H54 (cell line): ENCODE data around the gene MYO10.
A peak's percentile ranks its signal among the peaks of the same experiment; 100 is the strongest.

ENCODE experiments used
- DNase-seq: peaks from one replicate; pipeline ENCODE4 v3.0.0; 2011; ENCODE audit warnings: low spot score, mixed read lengths; ENCODE audit not compliant: insufficient read length
- FAIRE-seq: peaks from 3 replicates; lab custom pipeline; 2011; peaks lifted over from hg19 to GRCh38; lab: Jason Lieb, UNC
- POLR2A ChIP-seq: IDR thresholded peaks from 2 replicates; pipeline ENCODE4 v1.6.1; 2011; ENCODE audit warnings: low read depth, mild to moderate bottlenecking, low read length

The MYO10 gene

GRCh38 chr5:16712620-16713019 is 223.5 kb downstream of the MYO10 start:
- no peak for DNase-seq
- no peak for FAIRE-seq
- TF ChIP-seq POLR2A, result no peak

GRCh38 chr5:16712178-16712577 is 223.9 kb downstream of the MYO10 start:
- no peak for FAIRE-seq
- no peak for TF ChIP-seq POLR2A

GRCh38 chr5:16709691-16710433 is 226.2 kb downstream of the MYO10 start:
- DNase-seq, result no peak
- FAIRE-seq, result no peak
- no peak for TF ChIP-seq POLR2A

More at GRCh38 chr5:16712178-16712577, 223.9 kb downstream of the MYO10 start:
- no peak for DNase-seq

- TF ChIP-seq POLR2A, result no peak
- FAIRE-seq (no peak), DNase-seq (no peak)
These were observed 228.3 kb downstream of the MYO10 start for GRCh38 chr5:16707869-16708192.

- FAIRE-seq (no peak), DNase-seq (no peak)
- TF ChIP-seq POLR2A, result no peak
These were observed 228.8 kb downstream of the MYO10 start for GRCh38 chr5:16707168-16707868.

- no peak for FAIRE-seq
- TF ChIP-seq POLR2A, result no peak
- no peak for DNase-seq
These were observed 231.1 kb downstream of the MYO10 start for GRCh38 chr5:16704945-16705344.

GRCh38 chr5:16702964-16703363 is 233.1 kb downstream of the MYO10 start:
- TF ChIP-seq POLR2A, result no peak
- FAIRE-seq (no peak), DNase-seq (no peak)

- DNase-seq (no peak), FAIRE-seq (no peak)
- TF ChIP-seq POLR2A, result no peak
These were observed 234.7 kb downstream of the MYO10 start for GRCh38 chr5:16701134-16702099.

- no peak for FAIRE-seq
These were observed 236.0 kb downstream of the MYO10 start for GRCh38 chr5:16700081-16700480.

GRCh38 chr5:16695779-16696178 is 240.3 kb downstream of the MYO10 start:
- DNase-seq (no peak), FAIRE-seq (no peak)
- TF ChIP-seq POLR2A, result no peak

More at GRCh38 chr5:16700081-16700480, 236.0 kb downstream of the MYO10 start:
- no peak for TF ChIP-seq POLR2A
- DNase-seq, result no peak

- TF ChIP-seq POLR2A, result no peak
- no peak for FAIRE-seq
These were observed 242.2 kb downstream of the MYO10 start for GRCh38 chr5:16693879-16694278.

GRCh38 chr5:16691731-16692130 is 244.4 kb downstream of the MYO10 start:
- DNase-seq (no peak), FAIRE-seq (no peak)
- no peak for TF ChIP-seq POLR2A

More at GRCh38 chr5:16693879-16694278, 242.2 kb downstream of the MYO10 start:
- DNase-seq, result no peak

GRCh38 chr5:16690243-16690852 is 245.7 kb downstream of the MYO10 start:
- peak; percentile 80 for FAIRE-seq
- peak; percentile 86 for DNase-seq
- no peak for TF ChIP-seq POLR2A
